ENCODE results near the gene APOL5. TPM values are rescaled to one million over a fixed set of nuclear protein-coding genes. Genes with fewer than 3 reads are reported as not detected.

APOL5 gene
- total and polyA plus RNA-seq, 9 of the 15 experiments (the other 6 are each of a cell fraction or from before 2014, with no cell fraction given) = not detected

DNA sequence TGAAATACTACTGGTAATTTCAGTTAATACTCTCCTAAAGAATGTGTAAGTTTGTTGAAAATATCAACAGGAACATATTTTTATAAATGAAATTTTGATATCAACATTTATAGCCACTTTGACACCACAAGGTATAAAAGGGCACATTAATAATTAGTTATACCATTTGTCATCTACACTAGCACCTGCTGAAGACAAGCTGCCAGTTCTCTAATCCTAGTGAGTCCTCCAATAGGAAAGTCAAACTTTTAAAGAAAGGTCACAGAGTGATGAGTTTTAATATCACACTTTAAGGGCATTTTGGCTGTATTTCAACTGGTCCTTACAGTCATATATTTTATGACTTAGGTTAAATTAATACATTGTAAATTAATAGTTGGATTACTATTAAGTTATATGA, 52.3 kb downstream of the APOL5 start:
- ATAC-seq (no peak), FAIRE-seq (no peak), DNase-seq (ENCODE audit: extremely low read depth in 1 of 4, low spot score in 3 of 4) (no peak)
- no peak overlapping the region for H3K4me2 ChIP-seq (ENCODE audit: insufficient read depth, low read length)
- H2AFZ ChIP-seq (ENCODE audit: low read depth, low read length) = no peak overlapping the region
- no peaks in the 10 kb centered on the region for H3K9me3 ChIP-seq (replicated peaks; ENCODE audit: control insufficient read depth, insufficient read depth, low read depth, low read length)
- ChIA-PET CTCF (ENCODE audit: low intra/inter-chr PET ratio) (no interaction called here), POLR2A (no interaction called here)
- H4K20me1 ChIP-seq (replicated peaks; ENCODE audit: control insufficient read depth, insufficient read depth, low read length) = no peaks in the 10 kb centered on the region
- no peak overlapping the region for H3K4me3 ChIP-seq
- H3K9ac ChIP-seq (ENCODE audit: insufficient read depth in 1 of 2, low read depth in 2 of 2, low read length in 2 of 2) = no peak overlapping the region
- in situ Hi-C loops (cut with MboI) = no loop called here
- intact Hi-C loops (cut with micrococcal nuclease) = no loop called here
- no peaks in the 10 kb centered on the region for H3K36me3 ChIP-seq (ENCODE audit: control insufficient read depth, insufficient read depth, low read length)
- H3K79me2 ChIP-seq (ENCODE audit: control insufficient read depth, insufficient read depth, low read length) = no peaks in the 10 kb centered on the region
- no peaks in the 10 kb centered on the region for H3K4me1 ChIP-seq (replicated peaks in 1 of 2; ENCODE audit: control insufficient read depth in 2 of 2, insufficient read depth in 2 of 2, low read length in 2 of 2)
- no TSS peak for BruUV-seq (replicated peaks)
- no peaks in the 10 kb centered on the region for H3K27me3 ChIP-seq (ENCODE audit: control insufficient read depth in 2 of 2, insufficient read depth in 2 of 2, low read length in 2 of 2)
- H3K9me1 ChIP-seq (ENCODE audit: control insufficient read depth, insufficient read depth, low read length) = no peaks in the 10 kb centered on the region
- no peak overlapping the region for H3K27ac ChIP-seq (ENCODE audit: extremely low read depth, low read depth, low read length)
- TF ChIP-seq FOXA1 (IDR thresholded peaks at IDR 0.05; ENCODE audit: borderline replicate concordance) = no peak
- no peak for TF ChIP-seq TCF7 (IDR thresholded peaks at IDR 0.05; ENCODE audit: borderline replicate concordance)
- TF ChIP-seq RBM39 (optimal IDR thresholded peaks at IDR 0.05; ENCODE audit: low read depth, low read length) = no peak
- TF ChIP-seq MXI1 (IDR thresholded peaks at IDR 0.05; ENCODE audit: low read depth, low read length) = no peak
- no peak for TF ChIP-seq CCAR2 (IDR thresholded peaks at IDR 0.05; ENCODE audit: low read depth, low read length)
- TF ChIP-seq ZC3H8 (IDR thresholded peaks at IDR 0.05) = no peak
- TF ChIP-seq, protein P1, sequence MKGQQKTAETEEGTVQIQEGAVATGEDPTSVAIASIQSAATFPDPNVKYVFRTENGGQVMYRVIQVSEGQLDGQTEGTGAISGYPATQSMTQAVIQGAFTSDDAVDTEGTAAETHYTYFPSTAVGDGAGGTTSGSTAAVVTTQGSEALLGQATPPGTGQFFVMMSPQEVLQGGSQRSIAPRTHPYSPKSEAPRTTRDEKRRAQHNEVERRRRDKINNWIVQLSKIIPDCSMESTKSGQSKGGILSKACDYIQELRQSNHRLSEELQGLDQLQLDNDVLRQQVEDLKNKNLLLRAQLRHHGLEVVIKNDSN (CRISPR knock-in tag; IDR thresholded peaks at IDR 0.05) = no peak
- no peak for TF ChIP-seq ZNF445 (CRISPR knock-in tag; IDR thresholded peaks at IDR 0.05; ENCODE audit: low read depth)
- TF ChIP-seq ZNF707 (CRISPR knock-in tag; conservative IDR thresholded peaks at IDR 0.05) = no peak
- TF ChIP-seq ZNF146 (CRISPR knock-in tag; IDR thresholded peaks at IDR 0.05; ENCODE audit: unreplicated experiment) = no peak
- TF ChIP-seq, protein P2, sequence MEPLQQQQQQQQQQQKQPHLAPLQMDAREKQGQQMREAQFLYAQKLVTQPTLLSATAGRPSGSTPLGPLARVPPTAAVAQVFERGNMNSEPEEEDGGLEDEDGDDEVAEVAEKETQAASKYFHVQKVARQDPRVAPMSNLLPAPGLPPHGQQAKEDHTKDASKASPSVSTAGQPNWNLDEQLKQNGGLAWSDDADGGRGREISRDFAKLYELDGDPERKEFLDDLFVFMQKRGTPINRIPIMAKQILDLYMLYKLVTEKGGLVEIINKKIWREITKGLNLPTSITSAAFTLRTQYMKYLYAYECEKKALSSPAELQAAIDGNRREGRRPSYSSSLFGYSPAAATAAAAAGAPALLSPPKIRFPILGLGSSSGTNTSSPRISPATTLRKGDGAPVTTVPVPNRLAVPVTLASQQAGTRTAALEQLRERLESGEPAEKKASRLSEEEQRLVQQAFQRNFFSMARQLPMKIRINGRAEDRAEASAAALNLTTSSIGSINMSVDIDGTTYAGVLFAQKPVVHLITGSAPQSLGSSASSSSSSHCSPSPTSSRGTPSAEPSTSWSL (CRISPR knock-in tag; IDR thresholded peaks at IDR 0.05; ENCODE audit: borderline replicate concordance) = no peak
- no peak for TF ChIP-seq ELK3 (CRISPR knock-in tag; IDR thresholded peaks at IDR 0.05)
- no peak for TF ChIP-seq MYBL2 (IDR thresholded peaks at IDR 0.05; ENCODE audit: low read depth)
- no peak for TF ChIP-seq MYBL2 (CRISPR knock-in tag; IDR thresholded peaks at IDR 0.05; ENCODE audit: borderline replicate concordance)
- TF ChIP-seq HMGN3 (IDR thresholded peaks at IDR 0.05; ENCODE audit: borderline replicate concordance, extremely low read depth, insufficient read length, low read depth, low read length) = no peak
- TF ChIP-seq SAP30 (IDR thresholded peaks at IDR 0.05; ENCODE audit: borderline replicate concordance, insufficient read depth, low read depth, low read length, poor library complexity, severe bottlenecking) = no peak
- no peak for TF ChIP-seq RFX7 (CRISPR knock-in tag; IDR thresholded peaks at IDR 0.05)
- no peak for TF ChIP-seq ZNF224 (CRISPR knock-in tag; IDR thresholded peaks at IDR 0.05)
- no peak for TF ChIP-seq SLC30A9 (CRISPR knock-in tag; IDR thresholded peaks at IDR 0.05)
